Measurements from ENCODE around the gene ACSM6.

Gene ACSM6

GRCh38 chr10:95245425-95246055 is 51.5 kb downstream of the ACSM6 start:
- DNase-seq (ENCODE audit: low spot score), result no peak

GRCh38 chr10:95246582-95247051 is 52.6 kb downstream of the ACSM6 start:
- DNase-seq (ENCODE audit: low spot score), result peak; percentile 61

- no peak for DNase-seq (ENCODE audit: low spot score)
Measured at GRCh38 chr10:95247200-95247880, 53.3 kb downstream of the ACSM6 start.

GRCh38 chr10:95247881-95248583 is 54.0 kb downstream of the ACSM6 start:
- DNase-seq (ENCODE audit: low spot score), result no peak

GRCh38 chr10:95248989-95249388 is 55.0 kb downstream of the ACSM6 start:
- DNase-seq (ENCODE audit: low spot score), result no peak

GRCh38 chr10:95249467-95249866 is 55.4 kb downstream of the ACSM6 start:
- DNase-seq (ENCODE audit: low spot score), result no peak

GRCh38 chr10:95250856-95251255 is 56.8 kb downstream of the ACSM6 start:
- DNase-seq (ENCODE audit: low spot score), result no peak

GRCh38 chr10:95253007-95253406 is 59.0 kb downstream of the ACSM6 start:
- no peak for DNase-seq (ENCODE audit: low spot score)

- no peak for DNase-seq (ENCODE audit: low spot score)
Measured at GRCh38 chr10:95253686-95254085, 59.6 kb downstream of the ACSM6 start.

- DNase-seq (ENCODE audit: low spot score), result no peak
Measured at GRCh38 chr10:95254629-95255028, 60.6 kb downstream of the ACSM6 start.

GRCh38 chr10:95256268-95256667 is 62.2 kb downstream of the ACSM6 start:
- no peak for DNase-seq (ENCODE audit: low spot score)

GRCh38 chr10:95257849-95258248 is 63.8 kb downstream of the ACSM6 start:
- DNase-seq (ENCODE audit: low spot score), result no peak

GRCh38 chr10:95260397-95260881 is 66.4 kb downstream of the ACSM6 start:
- no peak for DNase-seq (ENCODE audit: low spot score)

GRCh38 chr10:95260909-95261552 is 67.0 kb downstream of the ACSM6 start:
- DNase-seq (ENCODE audit: low spot score), result no peak

GRCh38 chr10:95261926-95262325 is 67.9 kb downstream of the ACSM6 start:
- no peak for DNase-seq (ENCODE audit: low spot score)

GRCh38 chr10:95262763-95263518 is 68.9 kb downstream of the ACSM6 start:
- DNase-seq (ENCODE audit: low spot score), result no peak

- no peak for DNase-seq (ENCODE audit: low spot score)
Measured at GRCh38 chr10:95263864-95264226, 69.8 kb downstream of the ACSM6 start.

- DNase-seq (ENCODE audit: low spot score), result no peak
Measured at GRCh38 chr10:95264227-95265051, 70.4 kb downstream of the ACSM6 start.

GRCh38 chr10:95265572-95265971 is 71.5 kb downstream of the ACSM6 start:
- DNase-seq (ENCODE audit: low spot score), result no peak

GRCh38 chr10:95266674-95267095 is 72.6 kb downstream of the ACSM6 start:
- no peak for DNase-seq (ENCODE audit: low spot score)

GRCh38 chr10:95267251-95267650 is 73.2 kb downstream of the ACSM6 start:
- DNase-seq (ENCODE audit: low spot score), result no peak
